Neural cell (in vitro differentiated cells): Measurements from ENCODE around the gene TNFSF11. TPM values are rescaled to one million over a fixed set of nuclear protein-coding genes. Genes with fewer than 3 reads are reported as not detected.

ENCODE experiments used
- H2AFZ ChIP-seq: fragments of 200-600, 300-800 bp; sonication (generic), shearing (Covaris generic); 2 replicates; pipeline ENCODE4 v1.6.0; 2014; ENCODE audit warnings: low read depth, mild to moderate bottlenecking, antibody characterized with exemption, low read length, moderate library complexity
- H3F3A ChIP-seq: fragments of 200-600 bp; shearing (Covaris generic); 2 replicates; pipeline ENCODE4 v1.6.1; 2016; ENCODE audit warnings: mild to moderate bottlenecking, moderate library complexity, mixed read lengths, antibody characterized with exemption, low read length; ENCODE audit not compliant: insufficient read depth, poor library complexity, severe bottlenecking
- H3K27ac ChIP-seq: fragments of 200-600, 300-800 bp; sonication (generic), shearing (Covaris generic); 2 replicates; pipeline ENCODE4 v1.5.1; 2014; ENCODE audit warnings: mild to moderate bottlenecking, low read length, moderate library complexity
- H3K27me3 ChIP-seq: fragments of 300-800, 200-600 bp; sonication (generic), shearing (Covaris generic); 2 replicates; pipeline ENCODE4 v1.6.0; 2014; ENCODE audit warnings: mild to moderate bottlenecking, low read depth, low read length, moderate library complexity; ENCODE audit not compliant: insufficient read depth
- H3K36me3 ChIP-seq: fragments of 300-800, 200-600 bp; sonication (generic), shearing (Covaris generic); 2 replicates; pipeline ENCODE4 v1.5.1; 2014; ENCODE audit warnings: mild to moderate bottlenecking, antibody characterized with exemption, low read length, moderate library complexity; ENCODE audit not compliant: insufficient read depth
- H3K4me2 ChIP-seq: fragments of 300-800, 200-600 bp; sonication (generic), shearing (Covaris generic); 2 replicates; pipeline ENCODE4 v1.6.0; 2014; ENCODE audit warnings: mild to moderate bottlenecking, low read length
- H3K4me3 ChIP-seq: fragments of 300-800, 200-600 bp; sonication (generic), shearing (Covaris generic); 2 replicates; pipeline ENCODE4 v1.5.1; 2014; ENCODE audit warnings: mild to moderate bottlenecking, low read length, moderate library complexity
- H3K79me2 ChIP-seq: fragments of 200-600 bp; shearing (Covaris generic); replicated peaks from 2 replicates; pipeline ENCODE4 v1.6.0; 2014; ENCODE audit warnings: mild to moderate bottlenecking, low read length, moderate library complexity; ENCODE audit not compliant: insufficient read depth
- H3K9ac ChIP-seq: fragments of 300-800, 200-600 bp; sonication (generic), shearing (Covaris generic); 2 replicates; pipeline ENCODE4 v1.6.1; 2016; ENCODE audit warnings: mild to moderate bottlenecking, low read length, mixed read lengths
- H3K9me2 ChIP-seq: fragments of 200-600 bp; shearing (Covaris generic); 2 replicates; pipeline ENCODE4 v1.6.1; 2016; ENCODE audit warnings: mild to moderate bottlenecking, low read length, mixed read lengths; ENCODE audit not compliant: insufficient read depth
- H3K9me3 ChIP-seq: fragments of 200-600, 300-800 bp; sonication (generic), shearing (Covaris generic); 2 replicates; pipeline ENCODE4 v1.6.1; 2016; ENCODE audit warnings: mild to moderate bottlenecking, mixed run types, low read length, moderate library complexity, mixed read lengths
- H4K20me1 ChIP-seq: fragments of 200-600 bp; shearing (Covaris generic); 2 replicates; pipeline ENCODE4 v1.6.1; 2016; ENCODE audit warnings: mild to moderate bottlenecking, mixed run types; ENCODE audit not compliant: insufficient read depth
- CTCF ChIP-seq: fragments of 450-650 bp; IDR thresholded peaks from 2 replicates; pipeline ENCODE4 v1.5.1; 2014; ENCODE audit warnings: antibody characterized with exemption, mild to moderate bottlenecking, moderate library complexity; ENCODE audit not compliant: poor library complexity, severe bottlenecking
- EZH2 ChIP-seq: fragments of 200-600, 300-800 bp; shearing (Covaris generic), sonication (generic); IDR thresholded peaks from 2 replicates; pipeline ENCODE4 v1.6.1; 2014; ENCODE audit warnings: antibody characterized with exemption, low read length, borderline replicate concordance, mild to moderate bottlenecking; ENCODE audit not compliant: insufficient read depth, poor library complexity, severe bottlenecking
- MXI1 ChIP-seq: fragments of 450-650 bp; conservative IDR thresholded peaks from 2 replicates; pipeline ENCODE4 v1.6.1; 2014; ENCODE audit warnings: antibody characterized with exemption, mild to moderate bottlenecking; ENCODE audit not compliant: poor library complexity, severe bottlenecking
- POLR2AphosphoS5 ChIP-seq: IDR thresholded peaks from 2 replicates; pipeline ENCODE4 v1.6.1; 2012
- REST ChIP-seq: IDR thresholded peaks from 2 replicates; pipeline ENCODE4 v1.6.1; 2012; ENCODE audit warnings: borderline replicate concordance
- TAF1 ChIP-seq: IDR thresholded peaks from 2 replicates; pipeline ENCODE4 v1.6.1; 2012; ENCODE audit warnings: low read depth
- polyA plus RNA-seq: library from polyadenylated mRNA; depleted of rRNA; stranded (reverse); fragments of >200 nt; gene quantifications from 2 replicates; pipeline ENCODE4 v1.2.3, GENCODE V29; 2014

Gene TNFSF11
- polyA plus RNA-seq, 1 donor from 2014 or later: not detected

GRCh38 chr13:42614436-42615035 lies 40.6 kb downstream of the TNFSF11 start:
- Histone ChIP-seq H3K36me3 (no peaks in the 10 kb centered on the region), H4K20me1 (no peaks in the 10 kb centered on the region), H3K9me3 (no peaks in the 10 kb centered on the region), H3K79me2 (no peaks in the 10 kb centered on the region), H3K4me2 (no peak overlapping the region), H3F3A (no peaks in the 10 kb centered on the region), H2AFZ (no peak overlapping the region), H3K27ac (no peak overlapping the region), H3K9me2 (no peaks in the 10 kb centered on the region), H3K27me3 (peaks cover 9% of the 10 kb centered on the region), H3K9ac (no peak overlapping the region), H3K4me3 (no peak overlapping the region)
- TF ChIP-seq TAF1 (no peak), POLR2AphosphoS5 (no peak), MXI1 (no peak), EZH2 (no peak), CTCF (no peak)

- Histone ChIP-seq H3F3A (no peaks in the 10 kb centered on the region), H3K9me3 (no peaks in the 10 kb centered on the region), H3K9ac (no peak overlapping the region), H3K9me2 (no peaks in the 10 kb centered on the region), H3K27ac (no peak overlapping the region), H3K4me2 (no peak overlapping the region), H3K79me2 (no peaks in the 10 kb centered on the region), H3K4me3 (no peak overlapping the region), H2AFZ (no peak overlapping the region), H3K27me3 (peaks cover 9% of the 10 kb centered on the region), H4K20me1 (no peaks in the 10 kb centered on the region), H3K36me3 (no peaks in the 10 kb centered on the region)
- TF ChIP-seq REST (no peak), EZH2 (no peak), POLR2AphosphoS5 (no peak)
Measured at GRCh38 chr13:42615691-42616090, 41.7 kb downstream of the TNFSF11 start.

- Histone ChIP-seq H4K20me1 (no peaks in the 10 kb centered on the region), H2AFZ (no peak overlapping the region), H3K27me3 (peaks cover 9% of the 10 kb centered on the region), H3K9ac (no peak overlapping the region), H3K4me3 (no peak overlapping the region), H3K9me2 (no peaks in the 10 kb centered on the region), H3K79me2 (no peaks in the 10 kb centered on the region), H3F3A (no peaks in the 10 kb centered on the region), H3K27ac (no peak overlapping the region), H3K36me3 (no peaks in the 10 kb centered on the region), H3K9me3 (no peaks in the 10 kb centered on the region), H3K4me2 (no peak overlapping the region)
- TF ChIP-seq CTCF (no peak), MXI1 (no peak)
Measured at GRCh38 chr13:42617221-42617620, 43.3 kb downstream of the TNFSF11 start.
